Measurements from ENCODE around the gene SLC35B4.
"Not testable (repeated sequence)": the region's sequence is repeated elsewhere in the genome, so short reads cannot be mapped to it uniquely, and the experiment has no call there.

The SLC35B4 gene

DNA sequence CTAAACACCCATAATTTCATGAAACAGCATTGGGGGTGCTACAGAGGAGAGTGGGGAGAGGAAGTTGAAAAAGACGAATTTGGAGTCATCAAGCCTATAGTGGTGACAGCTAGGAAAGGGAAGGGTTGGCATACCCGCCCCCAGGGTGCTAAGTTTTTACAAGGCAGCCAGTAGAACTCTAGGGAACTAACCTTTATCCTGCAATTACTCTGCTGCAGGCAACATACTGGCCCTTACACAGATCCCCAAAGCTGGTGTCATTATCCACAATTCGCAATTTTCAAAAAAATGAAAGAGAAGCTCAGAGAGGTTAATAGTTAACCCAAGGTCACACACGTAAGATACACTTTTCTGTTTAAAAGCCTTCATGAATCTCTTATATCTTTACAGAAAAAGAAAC is 14.2 kb upstream of the SLC35B4 start:
- DNase-seq, result no peak

DNA sequence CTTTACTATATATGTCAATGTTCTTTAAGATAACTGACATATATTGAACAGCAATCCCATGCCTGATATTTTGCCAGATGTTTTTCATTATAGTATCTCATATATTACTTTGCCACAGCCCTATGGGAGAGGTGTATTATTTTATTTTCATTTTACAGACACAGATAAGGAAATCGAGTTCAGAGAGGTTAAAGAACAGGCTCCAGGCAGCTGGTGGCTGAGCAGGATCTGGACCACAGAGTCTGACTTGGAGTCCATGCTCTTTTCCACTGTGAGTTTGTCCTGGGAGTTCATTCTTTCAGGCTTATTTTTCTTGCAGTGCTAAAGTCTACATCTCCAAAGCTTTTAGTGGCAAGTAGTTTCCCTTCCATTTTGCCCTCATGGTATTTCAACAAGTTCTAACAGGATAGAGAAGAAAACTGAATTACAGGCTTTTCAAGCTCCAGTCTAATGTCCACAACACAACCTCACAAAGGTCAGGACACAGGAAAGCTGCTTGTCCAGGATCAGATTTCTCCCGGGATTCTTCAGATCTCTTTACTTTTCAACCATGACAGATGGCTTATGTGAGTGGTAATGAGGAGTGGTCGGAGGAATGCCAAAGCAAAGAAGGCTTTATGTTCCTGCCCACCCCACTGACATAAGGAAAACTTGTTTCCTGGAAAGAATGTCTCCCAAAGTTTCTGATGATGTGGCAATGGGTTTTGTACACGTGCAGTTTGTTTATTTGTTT is 13.1 kb upstream of the SLC35B4 start:
- no peak for DNase-seq

DNA sequence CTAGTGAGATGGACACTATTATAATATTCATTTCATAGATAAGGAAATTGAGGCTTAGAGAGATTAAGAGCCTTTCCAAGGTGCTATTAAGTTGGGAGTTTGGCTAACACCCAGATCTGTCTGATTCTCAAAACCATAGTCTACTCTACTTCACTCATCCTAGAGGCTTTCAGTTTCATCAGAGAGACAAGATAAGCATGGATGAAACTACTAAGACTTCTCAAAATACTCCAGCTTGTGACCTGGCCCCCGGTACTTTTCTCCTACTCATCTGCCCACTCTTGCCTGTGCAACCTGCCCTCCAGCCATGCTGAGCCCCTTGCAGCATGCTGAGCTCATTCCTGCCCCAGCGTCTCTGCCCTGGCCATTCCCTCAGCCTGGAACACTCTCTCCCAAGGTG is 12.2 kb upstream of the SLC35B4 start:
- no peak for DNase-seq

DNA sequence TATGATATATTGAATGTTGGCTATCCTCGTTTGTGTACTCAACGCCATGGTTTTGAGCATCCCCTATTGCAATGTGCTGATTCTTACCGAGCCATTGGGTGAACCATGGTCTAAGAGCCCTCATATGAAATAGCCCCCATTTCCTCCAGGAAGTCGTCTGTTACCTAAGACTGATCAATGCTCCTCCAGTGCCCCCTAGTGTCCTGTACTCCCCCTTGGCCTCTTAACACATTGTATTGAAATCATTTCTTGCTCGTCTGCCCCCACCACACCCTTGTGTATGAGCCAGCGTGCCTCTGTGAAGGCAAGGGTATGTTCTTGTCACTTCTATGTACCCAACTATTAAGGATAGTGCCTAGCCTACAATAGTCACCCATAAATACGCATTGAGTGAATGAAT is 11.2 kb upstream of the SLC35B4 start:
- peak; percentile 65 for DNase-seq

DNA sequence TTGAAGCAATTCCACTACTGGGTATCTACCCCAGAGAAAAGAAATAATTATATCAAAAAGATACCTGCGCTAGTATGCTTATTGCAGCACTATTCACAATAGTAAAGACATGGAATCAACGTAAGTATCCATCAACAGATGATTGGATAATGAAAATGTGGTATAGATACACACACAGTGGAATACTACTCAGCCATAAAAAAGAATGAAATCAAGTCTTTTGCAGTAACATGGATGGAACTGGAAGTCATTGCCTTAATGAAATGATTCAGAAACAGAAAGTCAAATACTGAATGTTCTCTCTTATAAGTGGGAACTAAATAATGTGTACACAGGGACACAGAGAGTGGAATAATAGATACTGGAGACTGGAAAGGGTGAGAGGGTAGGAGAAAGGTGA is 7.4 kb upstream of the SLC35B4 start:
- no peak for DNase-seq

DNA sequence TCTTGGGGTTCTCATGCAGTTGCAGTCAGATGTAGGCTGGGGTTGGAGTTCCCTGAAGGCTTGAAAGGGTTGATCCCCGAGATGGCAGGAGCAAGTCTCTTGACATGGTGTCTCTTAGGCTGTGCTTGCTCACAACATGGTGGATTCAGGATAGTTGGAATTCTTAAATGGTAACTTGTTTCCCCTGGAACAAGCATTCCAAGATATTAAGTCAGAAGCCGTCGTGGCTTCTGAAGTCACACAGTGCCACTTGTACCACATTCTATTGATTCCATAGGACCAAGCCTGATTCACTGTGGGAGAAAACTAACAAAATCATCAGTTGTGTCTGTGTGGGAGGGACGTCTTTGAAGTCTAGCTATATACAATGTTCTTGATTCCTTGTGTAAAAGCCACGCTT is 3.5 kb upstream of the SLC35B4 start:
- DNase-seq, result no peak

DNA sequence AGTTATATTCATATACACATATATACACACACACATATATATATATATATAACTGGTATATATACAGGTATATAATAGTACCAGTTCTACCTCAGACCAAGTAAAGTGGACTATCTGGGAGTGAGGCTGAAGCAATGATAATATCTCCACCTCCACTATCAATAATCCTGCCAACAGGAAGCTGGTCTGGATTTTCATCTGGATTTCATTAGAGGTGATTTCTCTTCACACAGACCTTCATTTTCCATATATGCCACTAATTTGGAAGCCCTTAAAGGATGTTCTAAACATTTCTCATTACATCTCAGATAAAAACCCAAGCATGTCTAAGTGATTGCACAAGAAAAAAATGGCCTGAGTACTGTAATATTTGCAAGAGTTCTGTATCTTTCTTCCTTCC is 1.7 kb upstream of the SLC35B4 start:
- no peak for DNase-seq

DNA sequence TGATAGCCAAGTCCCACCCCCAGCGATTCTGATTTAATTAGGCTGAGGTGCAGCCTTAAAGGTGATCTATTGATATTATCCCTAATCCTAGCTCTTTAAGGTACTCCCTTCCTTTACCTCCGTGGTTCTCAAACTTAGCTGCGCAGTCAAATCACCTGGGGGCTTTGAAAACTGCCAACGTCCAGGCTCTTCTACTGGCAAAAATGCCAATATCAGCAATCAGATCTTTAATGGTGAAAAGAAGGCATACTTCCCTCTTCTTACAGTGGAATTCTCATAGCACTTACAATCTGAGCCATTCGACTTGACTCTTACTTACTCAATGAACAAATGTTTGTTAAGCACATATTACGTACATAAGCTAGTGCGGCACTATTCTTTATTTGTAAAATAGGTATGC is 704 bp upstream of the SLC35B4 start:
- DNase-seq, result no peak

DNA sequence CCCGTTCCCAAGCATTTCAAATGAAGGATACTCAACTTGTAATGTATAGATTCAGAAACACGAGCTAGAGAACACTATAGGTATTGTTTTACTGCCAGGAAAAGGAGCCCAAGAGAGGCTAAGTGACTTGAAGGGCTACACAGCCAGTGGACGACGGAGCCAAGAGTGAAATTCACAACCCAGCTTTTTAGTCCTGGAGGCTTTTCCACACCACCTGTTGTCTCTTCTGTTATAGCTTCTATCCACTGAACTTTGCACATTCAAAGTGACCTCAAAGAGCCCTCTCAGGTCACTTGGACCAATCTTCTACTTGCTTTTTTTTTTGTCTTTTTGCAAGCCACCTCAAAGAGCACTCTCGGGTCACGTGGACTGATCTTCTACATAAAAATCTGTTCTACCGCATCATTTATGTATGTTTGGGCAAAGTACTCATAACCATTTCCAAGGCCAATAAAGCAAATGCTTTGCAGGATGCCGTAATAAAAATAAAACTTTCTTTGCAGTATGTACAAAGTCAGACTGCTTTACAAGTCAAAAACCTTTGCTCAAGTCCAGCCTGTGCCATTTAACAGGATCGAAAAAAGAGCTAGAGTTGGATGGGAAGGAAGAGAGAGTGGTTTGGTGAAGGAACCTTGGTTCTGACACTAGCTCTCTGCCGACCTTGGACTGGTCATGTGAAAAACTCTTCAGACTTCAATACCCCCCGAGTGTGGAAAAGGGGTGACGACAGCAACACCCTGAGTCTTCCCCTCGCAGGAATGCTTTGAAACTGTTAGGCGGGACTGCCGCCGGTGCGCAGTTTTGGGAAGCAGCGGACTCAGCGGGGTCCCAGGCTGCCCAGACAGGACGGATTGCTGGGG is 821 bp downstream of the SLC35B4 start:
- peak; percentile 30 for DNase-seq

DNA sequence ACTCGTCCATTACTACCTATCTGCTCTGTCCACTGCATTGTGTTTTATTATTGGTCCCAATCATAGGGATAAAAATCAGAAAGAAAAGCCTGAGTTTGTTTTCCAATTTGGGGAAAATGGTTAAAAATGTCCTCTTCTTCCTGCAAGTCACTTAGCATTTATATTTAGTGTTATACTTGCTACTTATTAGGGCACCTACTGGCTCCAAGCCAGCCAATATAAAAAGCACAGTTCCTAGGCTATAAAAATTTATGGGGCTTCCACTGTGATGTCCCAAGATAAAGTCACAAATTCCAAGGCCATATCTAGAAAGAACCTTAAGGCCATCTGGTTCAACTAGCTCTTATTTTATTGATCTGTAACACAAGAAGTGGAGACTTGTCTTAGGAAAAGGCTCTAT is 3.2 kb downstream of the SLC35B4 start:
- DNase-seq, result no peak

DNA sequence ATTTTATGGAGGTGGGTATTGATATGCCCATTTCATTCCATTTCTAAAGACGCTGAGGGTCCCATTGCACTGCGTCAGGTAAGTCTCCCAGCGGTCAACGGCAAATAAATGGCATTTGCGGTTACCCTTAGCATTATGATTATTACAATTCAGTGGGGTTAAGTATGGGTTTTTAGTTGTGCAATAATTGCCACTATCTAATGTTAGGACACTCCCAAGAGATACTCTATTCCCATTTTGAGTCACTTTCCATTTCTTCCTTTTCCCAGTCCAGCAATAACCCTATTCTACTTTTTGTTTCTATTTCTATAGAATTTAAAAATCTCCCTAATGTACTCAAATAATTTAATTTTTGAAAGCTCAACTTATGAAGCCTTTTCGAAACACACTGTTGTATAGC is 4.0 kb downstream of the SLC35B4 start:
- no peak for DNase-seq

DNA sequence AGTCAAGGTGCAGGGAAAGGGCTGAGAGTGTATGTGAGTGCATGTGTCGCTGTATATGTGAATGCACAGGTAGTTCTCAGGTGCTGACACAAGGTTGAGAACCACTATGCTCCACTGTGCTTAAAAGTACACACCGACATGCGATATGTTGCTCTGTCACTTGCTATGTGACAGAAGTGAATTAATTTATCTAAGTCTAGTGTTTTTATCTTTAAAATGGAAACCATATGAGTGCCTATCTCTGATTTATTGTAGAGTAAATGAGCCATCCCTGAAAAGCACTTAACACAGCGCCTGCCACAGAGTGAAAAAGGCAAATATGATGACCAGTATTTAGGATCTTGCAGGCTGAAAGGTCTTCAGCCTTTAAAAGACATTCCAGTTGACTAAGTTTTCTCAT is 4.9 kb downstream of the SLC35B4 start:
- no peak for DNase-seq

DNA sequence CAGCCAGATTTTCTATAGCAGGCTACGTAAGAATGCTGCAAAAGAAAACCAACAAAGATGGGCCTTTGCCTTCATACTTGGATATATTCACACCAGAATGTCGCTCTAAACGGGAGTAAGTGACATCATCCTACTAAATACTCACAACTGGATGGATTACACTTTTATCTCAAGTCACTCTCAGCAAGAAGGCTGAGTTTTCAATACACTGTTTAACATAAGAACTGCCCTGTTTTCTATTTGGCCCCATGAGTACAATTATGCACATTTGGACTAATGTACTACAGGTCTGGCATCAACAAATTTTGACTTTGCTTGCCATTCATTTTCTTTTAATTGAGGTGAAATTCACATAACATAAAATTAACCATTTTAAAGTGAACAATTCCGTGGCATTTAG is 8.2 kb downstream of the SLC35B4 start:
- no peak for DNase-seq

DNA sequence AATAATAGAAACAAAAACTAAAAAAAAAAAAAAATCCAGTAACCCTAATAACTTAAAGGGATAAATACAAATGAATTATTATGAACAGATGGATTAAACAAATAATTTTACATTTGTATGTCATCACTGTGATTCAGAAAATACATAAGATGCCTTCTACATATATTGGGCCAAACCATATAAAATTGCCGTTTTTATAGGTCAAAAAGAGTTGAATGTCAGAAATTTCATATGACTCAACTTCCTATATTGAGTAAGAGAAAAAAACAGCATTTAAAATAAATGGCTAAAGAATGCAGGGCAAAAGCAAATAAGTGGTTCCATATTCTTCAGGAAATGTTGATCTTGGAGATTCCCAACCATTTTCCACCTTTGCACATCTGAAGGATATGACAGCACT is 9.4 kb downstream of the SLC35B4 start:
- no peak for DNase-seq

DNA sequence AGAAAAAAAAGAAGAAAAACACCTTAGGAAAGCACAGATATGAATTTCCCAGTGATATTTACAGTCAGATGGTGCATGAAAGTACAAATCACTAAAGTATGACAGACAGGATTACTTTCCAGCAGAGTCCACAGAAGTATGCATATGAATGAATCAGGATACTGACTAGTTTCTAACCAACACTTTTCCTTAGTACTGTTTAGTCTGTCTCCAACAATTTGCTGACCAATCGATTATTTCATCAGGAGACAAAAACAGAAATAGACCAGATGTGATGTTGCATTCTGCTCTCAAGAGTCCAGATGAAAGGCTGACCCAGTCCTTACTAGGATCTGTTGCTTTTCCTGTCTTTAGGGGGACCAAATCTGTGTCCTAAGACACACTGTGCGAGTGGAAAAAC is 14.6 kb downstream of the SLC35B4 start:
- DNase-seq, result no peak

DNA sequence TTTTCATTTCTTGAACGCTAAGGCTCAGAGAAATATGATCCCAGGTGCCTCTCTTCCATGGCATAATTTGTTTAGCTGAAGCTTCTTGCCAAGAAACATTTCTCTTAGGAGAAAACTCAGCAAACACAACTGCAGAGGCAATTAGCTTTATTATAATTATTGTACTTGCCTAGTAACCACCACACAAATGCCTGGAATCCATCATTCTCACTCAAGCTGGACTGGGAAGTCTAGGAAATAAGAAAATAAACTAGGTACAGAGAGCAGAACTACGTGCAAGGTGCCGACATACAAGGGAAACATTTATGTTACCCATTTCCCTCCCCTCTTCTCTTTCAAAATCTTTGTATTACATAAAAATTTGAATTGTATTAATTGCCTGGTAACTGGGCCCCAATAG is 15.1 kb downstream of the SLC35B4 start:
- no peak for DNase-seq

DNA sequence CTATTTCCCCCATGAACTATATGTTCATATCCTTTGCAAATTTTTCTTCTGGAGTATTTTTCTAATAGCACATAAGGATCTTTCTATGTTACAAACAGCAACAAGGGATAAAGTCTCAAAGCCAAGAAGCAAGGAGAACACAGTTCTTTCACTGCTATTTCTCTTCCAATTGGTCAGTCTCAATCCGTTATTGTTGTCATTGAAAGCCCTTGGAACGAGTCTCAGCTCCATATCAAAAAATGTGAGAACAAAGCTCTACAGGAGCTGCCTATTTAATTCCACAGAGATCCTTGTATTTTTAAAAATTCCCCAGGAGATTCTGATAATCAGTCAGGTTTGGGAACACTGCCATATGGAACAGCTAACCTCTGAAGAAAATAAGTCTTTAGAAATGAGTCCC is 15.7 kb downstream of the SLC35B4 start:
- DNase-seq, result no peak

DNA sequence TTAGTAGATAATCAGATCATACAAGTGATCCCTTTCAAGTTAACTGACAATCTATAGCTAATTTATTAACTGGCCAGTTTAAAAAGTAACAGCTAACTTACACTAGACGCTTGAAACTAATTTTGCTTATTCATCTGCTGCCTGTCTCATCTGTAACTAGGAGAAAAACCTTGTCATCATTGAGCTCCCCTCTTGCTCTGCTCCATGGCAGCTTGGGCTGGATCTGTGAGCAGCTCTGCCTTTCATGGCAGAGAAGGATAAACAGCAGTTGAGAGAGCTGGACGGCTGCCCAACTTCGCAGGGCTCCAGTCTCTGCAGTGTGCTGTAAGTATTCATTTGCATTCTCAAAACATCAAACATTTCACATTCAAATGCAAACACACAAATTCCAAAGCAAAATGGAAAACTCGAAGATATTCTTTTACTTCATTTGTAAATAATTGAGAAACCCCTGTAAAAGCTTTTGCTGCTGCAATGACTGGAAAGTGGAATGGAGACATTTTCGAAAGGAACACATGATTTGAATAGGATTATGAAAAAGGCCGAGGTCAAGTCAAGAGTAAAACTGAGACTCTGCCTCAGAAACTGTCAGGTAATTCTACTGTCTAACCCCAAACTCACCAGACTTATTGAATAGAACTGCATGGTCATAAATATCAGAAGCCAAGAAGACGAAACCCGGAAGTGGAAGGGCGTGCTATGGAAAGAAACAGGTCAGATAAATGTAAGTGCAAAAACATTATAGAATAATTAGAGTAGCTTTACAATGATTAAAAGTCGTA is 17.6 kb downstream of the SLC35B4 start:
- DNase-seq, result no peak

DNA sequence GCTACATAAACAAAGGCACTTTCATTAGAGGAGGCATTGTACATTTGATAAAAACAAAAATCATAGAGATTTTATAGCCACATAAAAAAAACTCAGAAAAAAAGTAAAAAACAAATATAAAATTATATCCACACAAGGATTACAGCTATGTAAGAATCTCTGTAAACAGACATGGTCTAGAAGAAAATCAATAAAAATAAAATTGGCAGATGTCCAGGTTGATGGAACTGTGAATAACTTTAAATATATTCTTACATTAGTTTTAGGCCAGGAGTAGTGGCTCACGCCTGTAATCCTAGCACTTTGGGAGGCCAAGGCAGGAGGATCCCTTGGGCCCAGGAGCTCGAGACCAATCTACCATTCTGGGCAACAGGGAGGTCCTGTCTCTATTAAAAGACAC is 19.2 kb downstream of the SLC35B4 start:
- DNase-seq, result no peak

DNA sequence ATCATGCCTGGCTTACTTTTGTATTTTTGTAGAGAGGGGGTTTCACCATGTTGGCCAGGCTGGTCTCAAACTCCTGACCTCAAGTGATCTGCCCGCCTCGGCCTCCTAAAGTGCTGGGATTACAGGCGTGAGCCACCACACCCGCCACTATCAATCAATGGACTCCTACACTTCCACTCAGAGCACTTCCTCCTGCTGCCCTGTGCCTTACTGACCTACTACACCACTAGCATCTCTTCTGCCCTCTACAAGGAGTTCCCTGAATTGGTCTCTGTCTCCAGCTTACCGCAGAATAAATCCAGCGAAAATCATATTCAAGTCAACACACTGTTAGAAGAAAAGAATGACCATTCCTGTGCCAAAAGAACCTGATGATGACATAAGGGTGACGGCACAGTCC is 20.7 kb downstream of the SLC35B4 start:
- DNase-seq, result not testable (repeated sequence)

DNA sequence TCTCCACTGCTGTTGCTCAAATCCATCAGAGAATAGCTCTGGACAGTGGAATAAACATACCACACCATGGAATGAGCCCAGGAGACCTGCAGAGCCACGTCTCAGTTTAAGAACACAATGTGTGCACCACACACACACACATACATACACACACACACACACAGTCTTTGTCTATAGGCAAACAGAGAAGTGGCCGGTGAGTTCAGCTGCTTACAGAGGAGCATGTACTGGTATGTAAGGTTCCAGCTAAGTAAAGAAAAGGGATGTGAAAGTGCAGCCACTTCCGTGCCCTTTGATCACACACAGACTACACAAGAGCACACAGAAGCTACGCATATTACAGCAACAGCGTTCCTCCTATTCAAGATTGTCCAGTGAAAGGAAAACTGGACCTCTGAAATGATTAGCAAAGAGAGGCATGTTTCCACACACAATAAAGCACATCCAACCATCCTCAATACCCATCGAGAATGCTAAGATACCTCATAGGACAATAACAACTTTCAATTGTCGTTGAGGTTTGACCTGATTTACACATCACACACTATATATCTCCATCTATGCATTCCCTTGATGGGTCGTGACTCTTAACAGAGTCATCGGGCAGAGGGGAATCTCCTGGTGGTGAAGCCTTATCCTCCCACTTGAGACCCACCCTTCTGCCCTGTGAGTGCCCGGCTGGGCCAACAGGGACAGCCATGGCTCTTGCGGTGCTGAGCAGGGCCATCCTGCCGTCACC is 23.6 kb downstream of the SLC35B4 start:
- DNase-seq, result peak; percentile 83

DNA sequence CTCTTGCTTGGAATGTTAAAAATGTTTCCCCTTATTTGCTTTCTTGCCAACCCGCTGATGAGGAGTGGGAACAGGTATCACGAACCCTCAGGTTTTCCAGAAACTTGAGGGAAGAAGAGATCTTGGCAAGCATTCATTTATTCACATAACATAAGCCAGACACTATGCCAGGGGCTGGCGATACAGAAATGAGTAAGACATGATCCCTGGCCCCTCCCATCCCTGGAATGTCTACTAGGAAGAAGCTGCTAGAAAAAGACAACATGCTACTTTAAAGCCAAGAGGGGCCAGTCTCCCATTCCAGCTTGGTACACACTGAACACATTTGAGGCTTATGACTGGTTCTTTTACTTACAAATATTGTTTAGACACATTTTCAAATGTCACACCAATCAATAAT is 26.4 kb downstream of the SLC35B4 start:
- DNase-seq, result no peak

DNA sequence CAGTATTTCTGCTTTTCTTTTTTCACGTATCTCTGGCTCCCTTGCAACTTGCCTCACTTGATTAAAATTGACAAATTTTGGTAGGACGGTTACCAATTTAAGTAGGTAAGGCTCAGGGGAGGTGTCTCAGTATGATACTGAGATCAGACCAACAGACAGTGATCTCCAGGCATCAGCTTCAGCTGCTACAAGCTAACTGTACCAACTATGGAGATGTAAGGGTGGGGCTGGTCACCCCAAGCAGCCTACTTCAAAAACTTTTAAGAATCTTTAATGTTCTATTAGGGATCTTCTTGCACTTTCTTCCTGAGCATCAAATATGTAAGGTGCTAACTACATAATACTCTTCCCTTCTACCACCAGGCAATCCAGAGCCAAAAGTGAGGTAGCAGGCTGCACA is 26.9 kb downstream of the SLC35B4 start:
- DNase-seq, result no peak

Measured in RPMI8226 (cell line).